GM19438 (cell line): ENCODE results near the gene FBP2.
"Not testable (repeated sequence)": the region's sequence is repeated elsewhere in the genome, so short reads cannot be mapped to it uniquely, and the experiment has no call there.

ENCODE experiments used
- ATAC-seq: cut with Tn5 transposase; IDR thresholded peaks from one replicate; pipeline ENCODE4 v1.9.1; 2021; ENCODE audit warnings: low read depth; ENCODE audit not compliant: unreplicated experiment

The FBP2 gene

DNA sequence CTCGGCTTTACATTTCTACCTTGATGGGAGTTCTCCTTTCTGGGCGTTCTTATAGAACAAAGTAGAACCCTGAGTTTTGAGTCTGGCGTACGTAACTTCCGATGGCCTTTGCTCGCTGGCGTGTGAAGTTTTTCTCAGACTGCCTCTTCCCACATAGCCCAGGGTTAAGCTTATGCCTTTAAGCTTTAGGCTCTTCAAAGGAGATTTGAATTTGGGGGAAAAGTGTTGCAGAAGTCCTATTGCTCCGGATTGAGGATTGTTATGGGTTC is 13.7 kb upstream of the FBP2 start:
- no peak for ATAC-seq

DNA sequence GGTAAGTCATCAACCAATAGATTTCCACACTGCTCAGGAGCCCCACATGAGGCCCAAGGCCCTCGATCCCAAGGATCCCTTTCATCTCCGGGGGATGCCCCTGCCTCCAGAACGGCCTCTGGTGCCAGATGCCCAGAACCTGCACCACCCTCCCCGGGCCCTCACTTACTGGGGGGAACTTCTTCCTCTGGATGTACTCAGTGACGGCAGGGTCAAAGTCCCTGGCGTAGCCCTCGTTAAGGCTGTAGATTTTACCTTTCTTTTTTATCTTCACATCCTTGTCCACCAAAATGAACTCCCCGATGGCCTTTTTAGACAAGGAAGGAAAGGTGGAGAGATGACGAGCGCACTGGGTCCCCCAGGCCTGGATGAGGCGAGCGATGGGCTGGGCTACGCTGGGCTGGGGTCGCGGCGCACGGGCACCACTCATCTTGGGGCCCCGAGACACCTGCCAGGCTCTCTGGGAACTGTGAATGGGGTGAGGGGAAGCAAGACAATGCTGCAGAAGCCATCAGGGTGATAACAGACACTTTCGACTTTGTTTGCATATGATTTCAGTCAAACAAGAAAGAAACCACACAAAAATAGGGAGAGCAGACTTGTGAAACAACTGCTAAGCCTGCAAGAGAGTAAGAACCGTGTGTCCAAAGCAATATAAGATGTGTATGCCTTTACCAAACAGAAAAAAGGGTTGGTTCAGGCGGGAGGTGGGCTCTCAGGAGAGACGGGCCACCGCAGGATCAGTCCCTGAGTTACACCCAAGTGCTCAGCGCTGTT is 13.2 kb upstream of the FBP2 start:
- no peak for ATAC-seq

GRCh38 chr9:94603259-94604160 is 9.9 kb upstream of the FBP2 start:
- no peak for ATAC-seq

GRCh38 chr9:94602666-94603065 is 9.0 kb upstream of the FBP2 start:
- no peak for ATAC-seq

DNA sequence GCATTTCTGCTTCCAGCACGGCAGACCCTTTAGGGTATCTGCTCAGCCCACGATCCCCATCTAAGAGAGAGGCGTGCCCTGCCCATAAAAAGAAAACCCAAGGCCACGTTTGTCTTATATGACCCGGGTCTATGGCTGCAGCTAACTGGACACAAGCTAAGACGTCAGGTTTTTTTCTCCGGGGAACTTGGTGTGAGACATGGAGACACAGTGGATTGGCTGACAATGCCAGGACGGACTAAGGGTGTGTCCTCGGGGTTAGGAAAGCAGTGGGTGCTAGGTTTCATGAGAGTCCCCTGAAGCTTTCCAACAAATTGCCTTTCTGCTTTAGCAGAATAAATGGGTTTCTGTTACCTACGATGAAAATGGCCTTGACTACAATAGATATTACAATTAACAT is 7.1 kb upstream of the FBP2 start:
- no peak for ATAC-seq

DNA sequence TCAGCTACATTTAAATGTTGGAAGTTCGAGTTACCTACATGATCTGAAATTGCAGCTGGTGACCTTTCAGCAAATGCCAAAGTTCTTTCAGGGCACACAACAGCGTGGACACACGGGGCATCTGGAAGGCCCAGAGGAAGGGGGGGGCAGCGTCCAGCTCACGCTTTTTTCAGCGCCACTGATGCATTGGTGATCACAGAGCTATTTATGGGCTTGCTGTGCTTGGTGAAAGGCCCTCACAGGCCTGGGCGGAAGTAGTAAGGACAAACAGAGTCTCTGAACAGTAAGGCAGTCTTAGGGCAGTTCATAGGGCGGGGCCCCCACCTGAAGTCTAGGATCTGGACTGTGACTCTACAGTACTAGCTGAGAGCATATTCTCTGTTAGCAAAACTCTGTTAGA is 6.6 kb upstream of the FBP2 start:
- ATAC-seq = no peak

DNA sequence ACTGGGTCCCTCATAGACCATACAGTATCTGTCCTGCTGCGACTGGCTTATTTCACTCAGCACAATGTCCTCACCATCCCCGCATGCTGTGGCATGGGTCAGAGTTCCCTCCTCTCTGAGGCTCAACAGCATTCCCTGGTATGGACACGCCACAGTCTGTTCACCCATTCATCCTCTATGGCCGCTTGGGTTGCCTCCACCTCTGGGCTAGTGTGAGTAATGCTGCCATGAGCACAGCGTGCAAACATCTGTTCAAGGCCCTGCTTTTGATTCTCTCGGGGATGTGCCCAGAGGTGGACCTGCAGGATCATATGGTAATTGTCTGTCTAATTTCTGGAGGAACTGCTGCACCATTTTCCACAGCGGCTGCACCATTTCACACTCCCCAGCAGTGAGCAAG is 5.5 kb upstream of the FBP2 start:
- no peak for ATAC-seq

DNA sequence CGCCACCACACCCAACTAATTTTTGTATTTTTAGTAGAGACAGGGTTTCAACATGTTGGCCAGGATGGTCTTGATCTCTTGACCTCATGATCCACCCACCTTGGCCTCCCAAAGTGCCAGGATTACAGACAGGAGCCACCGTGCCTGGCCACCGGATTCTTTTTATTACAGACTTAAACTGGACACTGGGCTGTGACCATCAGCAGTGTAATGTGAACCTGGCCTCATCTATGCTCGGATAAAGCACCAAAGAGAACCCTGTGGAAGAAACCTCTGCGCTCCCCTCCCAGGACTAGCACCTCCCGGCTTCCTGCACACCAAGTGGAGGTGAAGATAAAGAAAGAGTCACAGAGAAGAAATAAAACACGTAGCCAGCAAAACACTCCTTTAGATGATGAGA is 941 bp downstream of the FBP2 start:
- ATAC-seq = not testable (repeated sequence)

- ATAC-seq = no peak
Measured at GRCh38 chr9:94591876-94592275, 1.7 kb downstream of the FBP2 start.

DNA sequence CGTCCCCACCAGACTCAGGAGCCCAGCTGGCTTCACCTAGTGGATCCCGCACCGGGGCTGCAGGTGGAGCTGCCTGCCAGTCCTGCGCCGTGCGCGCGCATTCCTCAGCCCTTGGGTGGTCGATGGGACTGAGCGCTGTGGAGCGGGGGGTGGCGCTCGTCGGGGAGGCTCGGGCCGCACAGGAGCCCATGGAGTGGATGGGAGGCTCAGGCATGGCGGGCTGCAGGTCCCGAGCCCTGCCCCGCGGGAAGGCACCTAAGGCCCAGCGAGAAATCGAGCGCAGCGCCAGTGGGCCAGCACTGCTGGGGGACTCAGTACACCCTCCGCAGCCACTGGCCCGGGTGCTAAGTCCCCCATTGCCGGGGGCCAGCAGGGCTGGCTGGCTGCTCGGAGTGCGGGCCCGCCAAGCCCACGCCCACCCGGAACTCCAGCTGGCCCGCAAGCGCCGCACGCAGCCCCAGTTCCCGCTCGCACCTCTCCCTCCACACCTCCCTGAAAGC is 2.5 kb downstream of the FBP2 start:
- not testable (repeated sequence) for ATAC-seq

- ATAC-seq = no peak
Measured at GRCh38 chr9:94588681-94589080, 4.9 kb downstream of the FBP2 start.

DNA sequence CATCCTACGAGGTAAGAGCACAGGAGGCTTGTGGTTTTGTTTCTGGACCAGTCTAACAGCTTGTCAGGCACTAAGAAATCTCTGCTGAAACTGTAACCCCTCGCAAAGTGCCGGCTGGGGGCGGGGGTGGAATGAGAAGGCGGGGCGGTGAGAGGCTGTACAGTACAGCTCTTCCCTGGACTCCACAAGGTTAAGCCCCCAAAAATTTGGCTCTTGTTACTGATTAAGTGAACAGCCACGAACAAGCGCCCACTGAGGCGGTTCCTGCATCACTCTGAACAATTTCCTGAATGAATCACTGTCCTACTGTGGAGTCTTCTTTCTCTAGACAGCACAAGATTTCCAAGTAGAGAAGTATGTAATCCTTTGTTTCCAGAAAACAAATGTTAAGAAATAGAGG is 6.8 kb downstream of the FBP2 start:
- ATAC-seq = no peak

- ATAC-seq = no peak
Measured at GRCh38 chr9:94586316-94586715, 7.3 kb downstream of the FBP2 start.

DNA sequence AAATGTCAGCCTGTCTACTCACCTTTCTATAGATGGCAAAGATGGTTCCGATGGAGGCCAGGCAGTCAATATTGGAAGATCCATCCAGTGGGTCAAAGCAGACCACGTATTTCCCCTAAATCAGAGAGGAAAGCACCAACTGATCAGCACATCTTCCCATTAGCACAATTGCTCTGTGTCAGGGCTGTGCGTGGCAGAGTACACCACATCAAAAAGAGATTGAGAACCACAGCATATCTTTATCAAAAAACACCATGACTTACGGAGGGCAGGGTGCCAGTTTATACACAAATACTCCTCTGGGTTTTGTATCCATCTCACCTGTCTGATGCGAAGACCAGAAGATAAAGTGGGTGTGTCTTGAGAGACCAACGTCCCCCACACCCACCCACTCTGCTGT is 9.1 kb downstream of the FBP2 start:
- no peak for ATAC-seq

- no peak for ATAC-seq
Measured at GRCh38 chr9:94581728-94582127, 11.9 kb downstream of the FBP2 start.

- ATAC-seq = no peak
Measured at GRCh38 chr9:94577571-94577970, 16.1 kb downstream of the FBP2 start.

GRCh38 chr9:94577036-94577435 is 16.6 kb downstream of the FBP2 start:
- ATAC-seq = no peak

DNA sequence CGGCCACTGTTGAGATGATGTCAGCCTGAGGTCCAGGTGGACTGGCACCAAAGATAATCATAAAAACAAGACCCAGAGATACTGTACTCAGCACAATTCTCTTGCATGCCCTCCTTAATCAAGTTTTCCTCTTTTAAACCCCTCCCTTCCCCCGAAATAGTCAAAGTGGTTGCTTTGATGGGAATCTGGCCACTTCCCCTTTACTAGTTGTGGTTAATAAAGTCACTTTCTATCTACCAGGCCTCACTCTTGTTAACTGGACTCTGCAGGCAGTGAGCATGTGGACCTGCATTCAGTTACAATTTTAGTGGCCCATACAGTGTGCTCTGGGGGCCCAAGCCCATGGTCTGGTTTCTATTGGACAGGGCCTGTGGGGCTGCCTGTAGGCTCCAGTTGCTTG is 17.5 kb downstream of the FBP2 start:
- no peak for ATAC-seq

GRCh38 chr9:94568972-94569712 is 24.5 kb downstream of the FBP2 start:
- ATAC-seq = no peak

DNA sequence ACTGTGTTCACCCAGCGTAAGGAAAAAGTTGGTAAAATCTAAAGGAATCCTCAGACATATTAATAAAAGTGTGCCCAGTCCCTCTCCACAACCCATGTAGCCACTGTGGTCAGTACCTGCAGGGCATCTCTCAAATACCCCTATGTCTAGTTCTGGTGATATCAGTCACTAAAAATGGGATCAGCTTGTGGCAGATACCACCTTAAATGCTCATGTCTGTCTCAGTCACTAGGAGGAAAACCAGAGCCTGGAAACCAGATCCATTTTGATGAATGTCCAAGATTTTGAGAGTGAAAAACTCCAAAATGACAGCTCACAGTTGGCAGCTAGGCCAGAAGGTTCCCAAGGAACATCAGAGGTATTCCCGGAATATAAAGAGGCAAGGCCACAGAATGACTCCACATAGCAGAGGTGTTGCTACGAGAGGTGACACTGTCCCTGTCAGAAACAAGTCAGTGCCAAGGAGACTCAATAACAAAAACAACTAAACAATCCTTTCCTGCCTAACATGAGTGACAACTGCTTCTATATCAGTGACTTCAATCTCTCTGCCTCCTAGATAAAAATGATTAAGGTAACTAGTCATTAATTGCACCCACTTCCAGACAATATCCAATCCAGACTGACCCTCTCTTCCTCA is 25.3 kb downstream of the FBP2 start:
- ATAC-seq = no peak

- ATAC-seq = no peak
Measured at GRCh38 chr9:94567271-94567670, 26.4 kb downstream of the FBP2 start.
